Hematopoietic multipotent progenitor cell treated with erythropoietin and hydrocortisone succinate and interleukin-3 and kit ligand, for 17 days (in vitro differentiated cells): Measurements from ENCODE around the gene POLE.

Experiments used
- DNase-seq: peaks from one replicate; pipeline ENCODE4 v3.0.0-alpha.2; 2015; ENCODE audit warnings: low spot score

Gene POLE

GRCh38 chr12:132593938-132594358 is 93.2 kb downstream of the POLE start:
- no peak for DNase-seq

DNA sequence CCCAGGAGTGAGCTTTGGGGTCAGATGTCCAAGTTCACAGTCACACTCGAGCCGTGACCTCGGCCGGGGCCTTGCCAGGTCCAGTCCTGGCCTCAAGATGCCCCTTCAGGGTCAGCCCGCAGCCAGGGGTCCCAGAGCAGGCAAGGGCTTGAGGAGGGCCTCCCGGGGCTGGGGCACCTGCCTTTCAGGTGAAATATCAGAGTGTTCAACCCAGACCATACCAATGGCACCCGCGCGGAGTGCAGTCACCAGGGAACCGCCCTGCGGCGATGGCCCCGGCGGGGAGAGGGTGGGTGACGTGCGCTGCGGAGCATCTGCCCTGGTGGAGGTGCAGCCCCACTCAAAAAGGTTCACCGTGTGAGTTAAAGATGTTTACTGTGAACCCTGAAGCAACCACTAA is 93.6 kb downstream of the POLE start:
- DNase-seq = no peak

DNA sequence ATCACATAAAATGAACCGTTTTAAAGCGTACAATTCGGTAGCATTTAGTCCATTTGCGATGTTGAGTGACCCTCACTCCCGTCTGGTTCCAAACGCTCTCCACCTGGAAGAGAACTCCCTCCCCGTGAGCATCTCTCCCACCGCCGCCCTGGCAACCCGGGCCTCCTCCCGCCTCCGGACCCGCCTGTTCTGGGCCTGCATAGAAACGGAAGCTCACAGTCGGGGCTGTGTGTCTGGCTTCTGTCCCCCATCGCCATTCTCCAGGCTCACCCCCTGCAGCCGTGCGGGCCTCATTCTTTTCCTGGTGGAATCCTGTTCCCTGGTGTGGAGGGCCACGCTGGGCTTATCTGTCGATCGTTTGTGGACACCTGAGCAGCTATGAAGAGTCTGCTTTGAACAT is 94.1 kb downstream of the POLE start:
- DNase-seq = no peak

- DNase-seq = no peak
Measured at GRCh38 chr12:132592282-132592970, 94.7 kb downstream of the POLE start.

GRCh38 chr12:132591107-132591935 is 95.8 kb downstream of the POLE start:
- no peak for DNase-seq

DNA sequence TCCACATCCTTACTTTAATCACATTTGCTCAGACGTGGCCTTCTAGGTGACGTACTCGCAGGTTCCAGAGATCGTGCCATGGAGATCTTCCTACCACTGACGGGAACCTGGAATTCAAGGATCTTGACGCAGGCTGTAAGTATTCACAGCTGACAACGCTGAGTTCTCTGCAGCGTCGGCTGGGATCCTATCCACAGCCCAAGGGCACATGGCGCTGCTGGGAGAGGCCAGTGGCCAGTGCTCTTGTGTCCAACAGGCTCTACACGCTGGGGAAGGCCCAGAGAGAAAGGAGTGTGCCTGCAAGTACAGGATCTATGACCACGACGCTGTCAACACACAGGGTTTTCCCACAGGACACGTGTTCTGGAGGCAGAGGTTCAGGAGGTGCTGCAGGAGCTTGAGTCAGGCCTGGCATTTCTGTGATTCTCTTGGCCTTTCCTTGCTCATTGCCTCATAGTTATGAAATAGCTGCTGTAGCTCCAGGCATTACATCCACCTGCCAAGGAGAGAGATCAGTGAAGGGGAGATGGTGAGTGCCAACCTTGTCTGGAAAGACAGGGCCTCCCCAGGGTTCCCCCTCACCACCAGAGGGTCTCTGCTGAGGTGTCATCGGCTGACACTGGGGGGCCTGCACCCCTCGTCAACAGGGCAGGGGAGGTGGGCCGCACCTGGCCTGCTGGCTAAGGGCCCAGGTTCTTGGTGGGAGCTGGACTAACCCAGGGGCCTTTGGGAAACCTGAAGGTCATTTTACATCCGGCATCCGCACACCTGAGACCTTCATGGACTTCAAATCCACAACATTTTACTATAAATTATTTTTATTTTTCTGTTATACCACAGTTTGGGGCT is 98.1 kb downstream of the POLE start:
- no peak for DNase-seq

GRCh38 chr12:132588319-132588718 is 98.8 kb downstream of the POLE start:
- no peak for DNase-seq

GRCh38 chr12:132587781-132588180 is 99.4 kb downstream of the POLE start:
- DNase-seq = no peak

DNA sequence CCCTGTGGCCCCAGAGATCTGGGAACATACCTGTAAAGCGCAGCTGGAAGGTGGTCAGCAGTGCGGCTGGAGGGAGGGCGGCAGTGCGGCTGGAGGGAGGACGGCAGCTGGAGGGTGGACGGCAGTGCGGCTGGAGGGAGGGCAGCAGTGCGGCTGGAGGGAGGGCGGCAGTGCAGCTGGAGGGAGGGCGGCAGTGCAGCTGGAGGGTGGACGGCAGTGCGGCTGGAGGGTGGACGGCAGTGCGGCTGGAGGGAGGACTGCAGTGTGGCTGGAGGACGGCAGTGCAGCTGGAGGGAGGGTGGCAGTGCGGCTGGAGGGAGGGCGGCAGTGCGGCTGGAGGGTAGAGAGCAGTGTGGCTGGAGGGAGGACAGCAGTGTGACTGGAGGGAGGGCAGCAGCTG is 100.2 kb downstream of the POLE start:
- no peak for DNase-seq

GRCh38 chr12:132585177-132585576 is 102.0 kb downstream of the POLE start:
- no peak for DNase-seq

GRCh38 chr12:132584429-132584828 is 102.7 kb downstream of the POLE start:
- DNase-seq = no peak

GRCh38 chr12:132583736-132584135 is 103.4 kb downstream of the POLE start:
- DNase-seq = no peak

GRCh38 chr12:132583411-132583710 is 103.8 kb downstream of the POLE start:
- no peak for DNase-seq

DNA sequence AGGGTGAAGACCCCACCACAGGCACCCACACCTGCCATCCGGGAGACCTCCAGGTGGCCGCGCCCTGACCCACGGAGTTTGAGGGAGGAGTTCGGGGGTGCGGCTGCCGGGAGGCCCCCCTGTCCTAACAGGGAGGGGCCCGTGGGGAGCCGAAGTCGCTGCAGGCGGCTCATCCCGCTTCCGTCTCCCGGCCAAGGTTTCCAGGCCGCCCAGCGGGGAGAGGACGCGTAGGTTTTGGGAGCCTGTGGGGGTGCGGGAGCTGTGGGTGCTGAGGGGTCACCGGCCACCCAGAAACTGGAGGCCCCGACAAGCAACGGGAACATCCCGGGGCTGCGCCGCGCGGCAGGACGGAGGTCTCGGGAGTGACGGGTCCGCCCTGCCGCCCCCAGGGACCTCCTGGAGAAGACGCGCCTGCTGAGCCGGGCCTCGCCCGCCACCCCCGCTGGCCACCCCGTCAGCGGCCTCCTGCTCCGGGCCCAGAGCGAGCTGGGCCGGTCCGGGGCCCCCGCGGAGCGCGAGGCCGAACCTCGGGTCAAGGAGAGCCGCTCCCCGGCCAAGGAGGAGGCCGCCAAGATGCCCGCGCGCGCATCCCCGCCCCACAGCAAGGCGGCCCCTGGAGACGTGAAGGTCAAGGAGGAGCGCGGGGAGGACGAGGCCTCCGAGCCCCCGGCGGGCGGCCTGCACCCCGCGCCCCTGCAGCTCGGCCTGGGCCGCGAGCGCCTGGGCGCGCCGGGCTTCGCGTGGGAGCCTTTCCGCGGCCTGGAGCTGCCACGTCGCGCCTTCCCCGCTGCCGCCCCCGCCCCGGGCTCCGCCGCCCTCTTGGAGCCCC is 104.3 kb downstream of the POLE start:
- DNase-seq = no peak

- DNase-seq = no peak
Measured at GRCh38 chr12:132582058-132582420, 105.1 kb downstream of the POLE start.

- no peak for DNase-seq
Measured at GRCh38 chr12:132581348-132582057, 105.6 kb downstream of the POLE start.

GRCh38 chr12:132580701-132581292 is 106.3 kb downstream of the POLE start:
- DNase-seq = no peak

DNA sequence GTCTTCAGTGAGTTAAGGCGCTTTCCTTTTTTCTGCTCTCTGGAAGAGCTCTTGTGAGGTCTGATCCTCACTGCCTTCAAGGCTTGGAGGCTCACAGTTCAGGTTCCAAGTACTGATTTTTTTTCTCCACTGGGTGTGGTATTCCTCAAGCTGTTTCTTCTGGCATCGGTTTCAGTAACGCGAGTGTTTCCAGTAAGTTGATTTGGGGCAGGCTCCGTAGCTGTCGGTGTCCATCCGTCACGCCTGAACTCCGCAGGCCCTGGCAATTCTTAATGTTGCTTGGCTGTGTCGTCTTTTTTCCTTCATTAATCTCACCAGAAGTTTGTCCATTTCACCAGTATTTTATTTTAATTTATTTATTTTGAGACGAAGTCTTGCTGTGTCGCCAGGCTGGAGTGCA is 107.4 kb downstream of the POLE start:
- DNase-seq = no peak

DNA sequence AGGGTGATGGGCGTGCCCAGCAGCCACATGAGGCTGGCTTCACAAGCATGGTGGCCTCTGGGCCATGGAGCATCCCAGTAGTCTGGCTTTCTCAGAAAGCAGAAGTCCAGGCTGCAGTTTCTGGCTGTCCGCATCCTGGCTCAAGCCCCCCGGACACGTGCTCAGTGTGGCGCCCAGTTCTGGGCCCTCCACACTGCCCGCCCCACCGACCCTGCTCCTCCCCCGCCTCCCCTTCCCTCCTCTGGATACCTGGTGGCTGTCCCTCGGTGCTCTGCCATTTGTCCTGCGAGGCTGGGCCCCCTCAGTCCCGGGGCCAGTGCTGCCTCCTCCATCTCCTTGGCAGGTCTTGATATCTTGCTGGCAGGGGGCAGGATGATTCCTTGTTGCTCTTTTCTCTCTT is 108.3 kb downstream of the POLE start:
- DNase-seq = no peak

DNA sequence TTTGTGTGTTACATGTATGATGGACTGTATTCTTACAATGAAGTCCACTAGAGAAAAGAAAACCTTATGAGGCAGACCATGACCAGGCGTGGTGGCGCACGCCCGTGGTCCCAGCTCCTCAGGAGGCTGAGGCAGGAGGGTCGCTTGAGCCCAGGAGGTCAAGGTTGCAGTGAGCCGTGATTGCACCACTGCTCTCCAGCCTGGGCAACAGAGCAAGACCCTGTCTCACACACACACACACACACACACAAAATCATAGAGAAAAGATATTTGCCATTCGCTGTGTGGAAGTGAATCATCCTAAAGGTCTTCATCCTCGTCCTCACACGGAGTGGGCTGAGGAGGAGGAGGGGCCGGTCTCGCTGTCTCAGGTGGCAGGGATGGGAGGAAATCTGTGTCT is 109.0 kb downstream of the POLE start:
- DNase-seq = no peak
